HG03095 (cell line): ENCODE data around the gene SNPH.

Source experiments
- ATAC-seq: cut with Tn5 transposase; IDR thresholded peaks from one replicate; pipeline ENCODE4 v1.9.1; 2021; ENCODE audit warnings: moderate library complexity; ENCODE audit not compliant: unreplicated experiment

The SNPH gene

GRCh38 chr20:1304710-1305515 lies 38.8 kb downstream of the SNPH start:
- no peak for ATAC-seq

- no peak for ATAC-seq
Observed at GRCh38 chr20:1305712-1306111, 39.6 kb downstream of the SNPH start.

GRCh38 chr20:1306316-1307135 lies 40.4 kb downstream of the SNPH start:
- no peak for ATAC-seq

GRCh38 chr20:1307171-1307570 lies 41.1 kb downstream of the SNPH start:
- no peak for ATAC-seq

- no peak for ATAC-seq
Observed at GRCh38 chr20:1307571-1307971, 41.5 kb downstream of the SNPH start.

- no peak for ATAC-seq
Observed at GRCh38 chr20:1308067-1308701, 42.1 kb downstream of the SNPH start.

GRCh38 chr20:1308702-1309095 lies 42.6 kb downstream of the SNPH start:
- ATAC-seq, result no peak

GRCh38 chr20:1309439-1309847 lies 43.3 kb downstream of the SNPH start:
- ATAC-seq, result no peak

- ATAC-seq, result no peak
Observed at GRCh38 chr20:1310071-1310470, 44.0 kb downstream of the SNPH start.

GRCh38 chr20:1310506-1311190 lies 44.6 kb downstream of the SNPH start:
- ATAC-seq, result no peak

- ATAC-seq, result no peak
Observed at GRCh38 chr20:1312308-1312707, 46.2 kb downstream of the SNPH start.

- no peak for ATAC-seq
Observed at GRCh38 chr20:1312904-1313235, 46.8 kb downstream of the SNPH start.

GRCh38 chr20:1313236-1313964 lies 47.3 kb downstream of the SNPH start:
- ATAC-seq, result no peak

- no peak for ATAC-seq
Observed at GRCh38 chr20:1315804-1316203, 49.7 kb downstream of the SNPH start.

GRCh38 chr20:1317545-1318255 lies 51.6 kb downstream of the SNPH start:
- no peak for ATAC-seq

- no peak for ATAC-seq
Observed at GRCh38 chr20:1319051-1319450, 53.0 kb downstream of the SNPH start.

- no peak for ATAC-seq
Observed at GRCh38 chr20:1319462-1319861, 53.4 kb downstream of the SNPH start.

GRCh38 chr20:1320016-1320415 lies 53.9 kb downstream of the SNPH start:
- ATAC-seq, result no peak

GRCh38 chr20:1320902-1321653 lies 55.0 kb downstream of the SNPH start:
- no peak for ATAC-seq

- ATAC-seq, result no peak
Observed at GRCh38 chr20:1321654-1321939, 55.5 kb downstream of the SNPH start.
